Measurements from ENCODE around the gene P2RY6. TPM values are rescaled to one million over a fixed set of nuclear protein-coding genes. Genes with fewer than 3 reads are reported as not detected.

Gene P2RY6
- total RNA-seq, 2 experiments from 2014 or later: not detected

DNA sequence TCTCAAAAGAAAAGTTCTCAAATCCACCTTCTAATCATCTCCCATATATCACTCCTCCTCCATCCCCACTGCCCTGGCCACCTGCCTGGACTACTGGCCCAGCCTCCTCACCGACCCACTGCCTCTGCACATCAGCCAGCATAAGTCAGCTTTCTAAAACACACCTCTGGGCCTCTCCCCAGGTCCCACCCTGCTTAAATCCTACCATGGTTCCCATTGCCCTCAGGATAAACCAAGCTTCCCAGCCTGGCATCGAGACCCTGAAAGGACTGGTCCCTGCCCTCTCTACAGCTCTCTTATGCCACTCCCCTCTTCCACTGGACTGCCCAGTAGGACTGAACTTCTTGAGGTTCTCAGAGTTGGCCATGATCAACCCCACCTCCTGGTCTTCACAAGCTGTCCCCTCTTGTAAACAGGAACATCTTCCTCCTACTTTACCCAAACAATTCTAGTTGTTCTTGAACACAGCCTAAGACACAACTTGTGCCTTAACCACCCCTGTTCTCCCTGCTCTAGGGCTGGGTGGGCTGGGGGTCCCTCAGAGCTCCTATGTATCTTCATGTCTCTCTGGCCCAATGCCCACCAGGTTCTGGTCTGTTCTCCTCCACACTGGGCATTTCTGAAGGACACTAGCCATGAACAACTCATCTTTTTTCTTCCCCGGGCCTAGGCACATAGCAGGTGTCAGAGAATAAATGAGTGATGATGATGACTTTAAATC, 12.6 kb upstream of the P2RY6 start:
- Mint-ChIP-seq H3K4me1 (no peaks in the 10 kb centered on the region), H3K36me3 (no peaks in the 10 kb centered on the region), H3K9me3 (ENCODE audit: low read depth) (no peaks in the 10 kb centered on the region), H3K27me3 (peaks cover 24% of the 10 kb centered on the region), H3K4me3 (no peak overlapping the region), H3K27ac (no peak overlapping the region)
- CTCF ChIA-PET: no interaction called here
- no peak for DNase-seq
- ATAC-seq: no peak

DNA sequence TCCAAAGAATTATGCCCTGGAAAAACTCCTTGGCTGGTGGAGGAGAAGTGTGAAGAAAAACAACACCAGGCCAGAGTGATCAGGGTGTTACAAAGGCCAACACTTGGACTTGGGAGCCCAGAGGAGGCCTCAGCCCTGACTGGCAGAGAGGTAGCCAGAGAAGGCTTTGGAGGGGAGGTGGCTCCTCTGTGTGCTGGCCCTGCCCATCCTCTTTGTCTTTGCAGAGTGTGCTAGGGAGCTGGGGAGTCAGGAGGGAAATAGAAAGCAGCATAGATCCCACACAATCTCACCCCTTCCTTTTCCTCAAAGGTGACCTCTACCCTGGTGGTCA, 12.0 kb upstream of the P2RY6 start:
- CTCF ChIA-PET: interaction anchor here (0.6 kb wide), 1 partner anchor 971 kb away, joined by 3 read pairs; no protein-coding TSS in a partner anchor
- H3K27me3 Mint-ChIP-seq: peaks cover 29% of the 10 kb centered on the region
- no peak for ATAC-seq

DNA sequence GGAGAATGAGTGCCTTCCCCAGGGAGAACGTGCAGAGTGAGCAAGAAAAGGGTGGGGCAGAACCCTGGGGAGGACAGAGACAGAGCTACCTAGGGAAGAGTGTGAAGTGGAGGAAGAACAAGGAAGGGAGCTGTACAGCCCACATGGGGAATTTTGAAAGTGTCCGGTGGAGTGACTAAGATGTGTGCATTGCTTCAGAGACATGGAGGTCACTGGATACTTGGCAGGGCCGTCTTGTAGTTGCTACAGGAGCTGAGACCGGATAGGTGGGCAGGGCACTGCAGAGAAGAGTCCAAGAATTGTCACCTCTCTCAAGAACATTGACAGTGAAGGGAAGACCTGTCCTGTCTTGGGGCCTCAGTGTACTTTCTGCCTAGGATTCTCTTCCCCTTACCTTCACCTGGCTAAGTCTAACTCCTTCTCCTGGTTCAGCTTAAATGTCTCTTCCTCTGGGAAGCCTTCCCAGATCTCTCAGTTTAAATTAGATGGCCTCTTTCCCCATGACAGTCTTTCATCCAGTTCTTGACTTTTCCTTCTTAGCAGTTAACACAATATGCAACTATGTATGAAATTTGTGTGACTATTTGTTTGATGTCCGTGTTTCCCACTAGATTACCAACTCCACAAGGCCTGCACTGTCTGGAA, 9.2 kb upstream of the P2RY6 start:
- Mint-ChIP-seq H3K9me3 (ENCODE audit: low read depth) (no peaks in the 10 kb centered on the region), H3K27me3 (peaks cover 48% of the 10 kb centered on the region), H3K36me3 (no peaks in the 10 kb centered on the region), H3K4me3 (no peak overlapping the region), H3K4me1 (no peaks in the 10 kb centered on the region), H3K27ac (no peak overlapping the region)
- no peak for DNase-seq
- CTCF ChIA-PET: interaction anchor here (1.6 kb wide), 1 partner anchor 10 kb away, joined by 4 read pairs; no protein-coding TSS in a partner anchor
- ATAC-seq: no peak

More for the DNA sequence above, 12.0 kb upstream of the P2RY6 start:
- Mint-ChIP-seq H3K9me3 (ENCODE audit: low read depth) (no peaks in the 10 kb centered on the region), H3K4me3 (no peak overlapping the region), H3K4me1 (no peaks in the 10 kb centered on the region), H3K27ac (no peak overlapping the region), H3K36me3 (no peaks in the 10 kb centered on the region)
- no peak for DNase-seq

DNA sequence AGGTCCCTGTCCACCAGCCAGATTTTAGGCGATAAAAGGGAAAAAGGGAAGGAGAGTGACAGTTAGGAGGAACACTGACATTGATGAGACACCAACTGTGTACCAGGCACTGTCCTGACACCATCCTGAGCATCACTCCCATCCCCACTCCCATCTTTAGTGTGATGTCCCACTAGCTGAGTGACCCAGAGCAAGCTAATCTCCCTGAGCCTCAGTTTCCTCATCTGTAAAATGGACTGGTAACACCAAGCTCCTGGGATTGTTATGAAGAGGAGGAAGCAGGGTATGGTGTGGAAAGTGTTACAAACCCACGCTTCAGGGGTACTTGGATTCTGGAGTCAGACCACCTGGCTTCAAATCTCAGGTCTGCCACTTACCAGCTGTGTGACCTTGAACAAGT, 8.5 kb upstream of the P2RY6 start:
- H3K27ac Mint-ChIP-seq: no peak overlapping the region
- CTCF ChIA-PET: interaction anchor here (0.6 to 1.6 kb wide), 2 partner anchors 11 to 26 kb away, joined by 3 to 4 read pairs; no protein-coding TSS in a partner anchor
- DNase-seq (no peak), ATAC-seq (no peak)
- H3K36me3 Mint-ChIP-seq: no peaks in the 10 kb centered on the region
- peaks cover 48% of the 10 kb centered on the region for H3K27me3 Mint-ChIP-seq
- no peaks in the 10 kb centered on the region for H3K9me3 Mint-ChIP-seq (ENCODE audit: low read depth)
- H3K4me1 Mint-ChIP-seq: no peaks in the 10 kb centered on the region
- H3K4me3 Mint-ChIP-seq: no peak overlapping the region

DNA sequence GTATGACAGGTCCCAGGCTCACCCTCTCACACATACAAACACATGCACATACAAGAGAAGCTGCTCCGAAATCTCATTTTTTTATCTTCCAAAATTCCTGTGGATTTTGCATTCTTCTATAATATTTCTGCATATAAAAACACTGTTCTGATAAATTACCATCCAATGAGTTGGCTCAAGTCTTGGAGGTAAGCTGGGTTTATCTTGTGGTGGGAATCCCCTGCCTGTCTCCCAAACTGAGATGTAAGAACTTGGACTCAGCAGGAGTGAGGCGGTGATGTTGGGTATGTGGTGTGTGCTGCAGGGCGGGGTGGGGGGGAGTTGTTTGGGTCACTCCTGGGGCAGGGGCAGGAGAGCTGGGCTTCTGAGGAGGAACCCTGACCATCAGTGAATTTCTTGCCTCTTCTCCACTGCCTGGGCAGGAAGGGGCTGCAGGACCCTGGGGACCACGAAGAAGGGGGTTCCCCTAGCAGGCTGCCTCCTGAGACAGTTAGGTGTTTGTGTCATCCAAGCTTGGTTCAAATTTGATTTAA, 6.8 kb upstream of the P2RY6 start:
- Mint-ChIP-seq H3K36me3 (no peaks in the 10 kb centered on the region), H3K27me3 (peaks cover 45% of the 10 kb centered on the region), H3K9me3 (ENCODE audit: low read depth) (no peaks in the 10 kb centered on the region), H3K4me1 (no peaks in the 10 kb centered on the region), H3K27ac (no peak overlapping the region), H3K4me3 (no peak overlapping the region)
- CTCF ChIA-PET: interaction anchor here (1.2 to 1.5 kb wide), 3 partner anchors 29 to 70 kb away, joined by 3 to 5 read pairs (median 4); no protein-coding TSS in a partner anchor
- no peak for ATAC-seq
- no peak for DNase-seq

DNA sequence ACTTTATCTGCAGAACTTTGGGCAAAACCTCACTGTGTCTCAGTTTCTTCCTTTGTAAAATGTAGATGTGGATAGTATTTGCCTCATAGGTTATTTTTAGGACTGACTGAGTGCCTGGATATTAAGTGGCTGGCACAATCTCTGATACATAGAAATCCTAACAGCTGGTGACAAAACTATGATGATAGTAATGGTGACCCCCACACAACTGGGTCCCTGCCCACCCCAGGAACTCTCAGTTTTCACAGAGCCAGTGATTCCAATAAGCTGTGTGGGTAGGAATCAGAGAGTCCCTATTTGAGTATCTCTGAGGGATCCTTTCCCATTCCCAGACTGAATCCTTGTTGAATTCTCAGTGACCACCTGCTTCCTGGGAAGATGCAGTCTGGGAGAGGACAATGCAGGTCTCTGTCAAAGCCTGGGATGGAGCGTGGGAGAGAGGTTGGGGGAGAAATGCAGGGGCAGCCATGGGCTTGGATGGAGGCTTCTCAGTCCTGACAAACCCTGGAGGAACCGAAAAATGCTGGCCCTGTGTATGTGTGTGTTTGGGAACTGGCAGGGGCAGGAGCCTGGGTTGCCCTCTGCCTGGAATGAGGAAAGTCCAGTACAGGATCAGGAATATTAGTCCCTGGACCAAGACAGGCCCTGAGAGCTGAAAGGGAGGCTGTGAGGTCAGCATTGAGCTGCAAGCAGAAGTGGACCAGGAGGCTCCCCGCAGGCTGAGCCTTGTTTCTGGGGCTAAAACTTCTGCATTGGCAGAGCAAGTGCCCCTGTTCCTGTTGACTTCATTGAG, 6.1 kb upstream of the P2RY6 start:
- Mint-ChIP-seq H3K4me1 (no peaks in the 10 kb centered on the region), H3K36me3 (no peaks in the 10 kb centered on the region), H3K27ac (no peak overlapping the region), H3K27me3 (peaks cover 45% of the 10 kb centered on the region), H3K9me3 (ENCODE audit: low read depth) (no peaks in the 10 kb centered on the region), H3K4me3 (no peak overlapping the region)
- no peak for ATAC-seq
- CTCF ChIA-PET: interaction anchor here (1.2 to 1.5 kb wide), 3 partner anchors 29 to 69 kb away, joined by 3 to 5 read pairs (median 4); no protein-coding TSS in a partner anchor
- no peak for DNase-seq

DNA sequence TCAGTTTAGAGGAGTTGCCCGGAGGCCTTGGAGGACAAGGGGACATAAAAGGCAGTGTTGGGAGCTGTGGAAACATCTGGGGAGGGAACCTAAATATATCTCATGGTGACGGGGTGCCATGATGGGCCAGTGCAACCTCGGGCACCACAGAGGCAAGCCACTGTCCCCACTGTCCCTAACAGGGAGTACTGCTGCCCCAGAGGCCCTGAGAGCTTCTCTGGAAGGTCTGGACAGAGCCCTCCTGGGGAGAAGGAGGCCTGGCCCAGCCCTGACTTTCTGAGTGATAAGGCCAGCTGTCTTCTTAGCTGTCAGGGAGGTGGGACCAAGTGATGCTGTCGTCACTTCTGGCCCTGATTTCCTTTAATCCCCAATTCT, 5.5 kb upstream of the P2RY6 start:
- H3K9me3 Mint-ChIP-seq (ENCODE audit: low read depth): no peaks in the 10 kb centered on the region
- CTCF ChIA-PET: no interaction called here
- no peak for ATAC-seq

DNA sequence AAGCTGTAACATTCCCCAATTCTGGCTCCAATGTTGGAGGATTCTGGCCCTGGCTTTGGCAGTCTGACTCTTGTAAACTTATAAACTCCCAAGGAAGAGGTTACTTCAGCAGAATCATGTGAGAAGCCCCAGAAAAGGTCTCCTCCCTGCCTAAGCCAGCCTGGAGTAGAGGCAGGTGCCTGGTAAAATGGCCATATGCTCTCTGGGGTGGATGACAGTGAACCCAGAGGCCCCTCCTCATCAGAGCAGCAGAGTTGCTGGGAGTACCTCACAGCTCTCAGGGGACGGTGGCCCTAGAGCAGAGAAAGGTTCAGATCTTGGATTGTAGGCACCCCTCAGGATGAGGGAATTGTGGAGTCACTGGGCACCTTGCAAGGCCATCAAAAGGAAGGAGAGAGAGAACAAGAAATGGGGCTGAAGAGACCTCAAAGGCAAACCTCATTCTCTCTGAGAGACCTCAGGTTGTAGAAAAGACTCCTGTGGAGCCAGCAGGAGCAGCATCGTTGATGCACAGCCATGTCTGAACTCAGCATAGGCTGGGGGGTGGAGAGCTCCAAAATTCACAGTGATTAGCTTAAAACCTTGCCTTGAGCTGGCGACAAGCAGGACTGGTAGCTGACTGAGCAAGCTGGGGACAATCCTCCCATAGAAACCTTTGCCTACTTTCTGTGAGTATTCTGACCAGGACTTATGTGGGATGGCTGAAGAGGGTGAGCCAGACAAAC, 4.9 kb upstream of the P2RY6 start:
- Mint-ChIP-seq H3K36me3 (no peaks in the 10 kb centered on the region), H3K4me1 (peaks cover 9% of the 10 kb centered on the region), H3K4me3 (no peak overlapping the region), H3K27ac (no peak overlapping the region), H3K9me3 (ENCODE audit: low read depth) (no peaks in the 10 kb centered on the region), H3K27me3 (peaks cover 42% of the 10 kb centered on the region)
- DNase-seq (no peak), ATAC-seq (no peak)
- CTCF ChIA-PET: interaction anchor here (0.8 to 1.0 kb wide), 2 partner anchors 13 to 31 kb away, joined by 3 read pairs; no protein-coding TSS in a partner anchor

More for the DNA sequence above, 5.5 kb upstream of the P2RY6 start:
- H3K4me3 Mint-ChIP-seq: no peak overlapping the region
- no peaks in the 10 kb centered on the region for H3K36me3 Mint-ChIP-seq
- no peak for DNase-seq
- H3K4me1 Mint-ChIP-seq: peaks cover 3% of the 10 kb centered on the region
- no peak overlapping the region for H3K27ac Mint-ChIP-seq
- H3K27me3 Mint-ChIP-seq: peaks cover 45% of the 10 kb centered on the region

DNA sequence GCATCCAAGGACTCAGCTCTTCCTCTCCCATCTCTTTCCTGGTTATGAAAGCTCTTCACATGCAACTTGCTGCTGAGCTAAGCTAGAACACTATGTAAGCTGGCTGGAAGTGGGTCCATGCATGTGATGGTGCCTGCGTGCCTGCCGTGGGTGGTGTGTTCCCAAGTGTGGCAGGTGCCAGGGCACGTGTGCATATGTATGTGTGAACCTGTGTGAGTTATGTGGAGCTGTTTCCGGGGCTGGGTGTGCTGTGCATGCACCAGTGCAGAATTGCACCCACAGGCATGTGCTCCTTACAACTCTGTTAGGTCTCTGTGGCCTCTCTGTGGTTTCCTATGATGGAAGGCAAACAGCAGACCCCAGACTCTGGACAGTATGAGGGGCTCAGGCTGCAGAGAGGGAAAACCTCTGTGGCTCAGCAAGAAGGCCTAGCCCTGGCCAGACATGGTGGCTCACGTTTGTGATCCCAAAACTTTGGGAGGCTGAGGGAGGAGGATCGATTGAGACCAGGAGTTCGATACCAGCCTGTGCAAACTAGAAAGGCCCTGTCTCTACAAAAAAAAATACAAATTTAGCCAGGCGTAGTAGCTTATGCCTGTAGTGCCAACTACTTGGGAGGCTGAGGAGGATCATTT, 4.1 kb upstream of the P2RY6 start:
- no peak overlapping the region for H3K27ac Mint-ChIP-seq
- no peak overlapping the region for H3K4me3 Mint-ChIP-seq
- DNase-seq (no peak), ATAC-seq (no peak)
- H3K36me3 Mint-ChIP-seq: no peaks in the 10 kb centered on the region
- peaks cover 9% of the 10 kb centered on the region for H3K4me1 Mint-ChIP-seq
- H3K9me3 Mint-ChIP-seq (ENCODE audit: low read depth): no peaks in the 10 kb centered on the region
- CTCF ChIA-PET: interaction anchor here (0.8 to 1.0 kb wide), 2 partner anchors 12 to 31 kb away, joined by 3 read pairs; no protein-coding TSS in a partner anchor
- peaks cover 37% of the 10 kb centered on the region for H3K27me3 Mint-ChIP-seq

DNA sequence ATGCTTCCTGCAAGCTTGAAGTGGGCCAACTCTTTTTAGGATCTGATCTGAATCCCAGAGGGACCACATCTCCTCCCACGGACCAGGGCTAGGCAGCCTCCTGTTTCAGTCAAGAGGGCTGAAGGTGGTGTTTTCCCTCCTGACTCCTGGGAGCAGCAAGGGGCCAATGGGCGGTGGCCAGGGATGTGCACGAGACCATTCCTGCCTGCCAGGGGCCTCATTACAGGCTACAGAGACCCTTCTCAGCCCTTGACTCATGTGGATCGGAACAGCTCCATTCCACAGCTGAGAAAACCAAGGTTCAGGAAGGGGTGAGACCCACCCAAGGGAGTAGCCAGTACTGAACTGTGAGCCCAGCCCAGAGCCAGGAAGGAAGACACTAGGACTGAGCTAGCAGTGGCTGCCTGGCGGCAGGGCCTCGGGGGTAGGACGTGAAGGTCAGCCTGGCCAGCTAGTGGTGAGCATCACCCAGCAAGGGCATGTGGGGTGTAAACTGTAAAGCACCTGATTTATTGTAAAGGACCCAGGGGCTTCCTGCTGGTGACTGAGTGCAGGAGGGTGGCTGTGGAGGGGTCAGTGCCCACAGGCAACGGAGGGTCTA, 3.4 kb upstream of the P2RY6 start:
- H3K27me3 Mint-ChIP-seq: peaks cover 33% of the 10 kb centered on the region
- no peak overlapping the region for H3K4me3 Mint-ChIP-seq
- no peaks in the 10 kb centered on the region for H3K9me3 Mint-ChIP-seq (ENCODE audit: low read depth)
- no peak overlapping the region for H3K27ac Mint-ChIP-seq
- CTCF ChIA-PET: interaction anchor here (1.7 kb wide), 1 partner anchor 22 kb away, joined by 4 read pairs; no protein-coding TSS in a partner anchor
- H3K36me3 Mint-ChIP-seq: no peaks in the 10 kb centered on the region
- DNase-seq (no peak), ATAC-seq (no peak)
- peaks cover 9% of the 10 kb centered on the region for H3K4me1 Mint-ChIP-seq

DNA sequence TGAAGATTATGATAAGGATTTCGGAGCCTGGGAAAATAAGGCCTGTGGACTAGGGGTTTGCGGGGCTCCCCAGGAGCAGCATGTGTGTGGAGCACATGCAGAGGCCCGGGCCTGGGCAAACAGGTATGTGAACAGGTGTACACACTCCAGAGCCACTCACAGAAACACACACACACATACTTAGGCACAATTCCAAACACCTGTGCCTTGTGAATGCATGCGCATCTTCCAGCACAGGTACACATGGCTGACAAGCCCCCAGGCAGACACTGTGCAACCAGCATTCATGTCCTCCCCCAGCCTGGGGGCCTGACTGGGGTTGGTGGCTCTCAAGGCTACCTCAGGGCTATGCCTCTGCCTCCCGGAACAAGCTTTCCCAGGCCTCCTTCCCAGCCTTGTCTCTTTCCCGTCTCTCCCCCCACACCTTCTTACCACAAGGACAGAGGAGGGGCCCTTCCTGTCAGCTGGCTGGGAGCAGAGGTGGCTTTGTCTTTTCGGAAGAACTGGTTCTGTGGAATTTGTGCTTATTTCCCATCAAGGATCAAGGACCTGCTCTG, 2.6 kb upstream of the P2RY6 start:
- CTCF ChIA-PET: interaction anchor here (1.2 to 1.7 kb wide), 3 partner anchors 18 to 21 kb away, joined by 4 read pairs; no protein-coding TSS in a partner anchor
- H3K27ac Mint-ChIP-seq: no peak overlapping the region
- H3K4me3 Mint-ChIP-seq: no peak overlapping the region
- H3K27me3 Mint-ChIP-seq: peaks cover 36% of the 10 kb centered on the region
- H3K36me3 Mint-ChIP-seq: no peaks in the 10 kb centered on the region
- no peaks in the 10 kb centered on the region for H3K9me3 Mint-ChIP-seq (ENCODE audit: low read depth)
- DNase-seq: no peak
- peaks cover 9% of the 10 kb centered on the region for H3K4me1 Mint-ChIP-seq
- no peak for ATAC-seq

All from activated CD8-positive, alpha-beta memory T cell treated with anti-CD3 and anti-CD28 coated beads, Interleukin-2, amount 10 ng/mL, durations not matched to agents 7 days and 5 days (primary cell).